Memory B cell (primary cell): ENCODE data around the gene ZNF230.
A peak's percentile ranks its signal among the peaks of the same experiment; 100 is the strongest.

Experiments used
- ATAC-seq: fragments of 150-1000 bp; cut with Tn5 transposase; 2 replicates; pipeline ENCODE4 v1.10.0; 2021; ENCODE audit warnings: low read depth, mild to moderate bottlenecking, moderate library complexity
- DNase-seq, 2 donors: peaks; one replicate each; pipeline ENCODE4 v3.0.0; 2022; ENCODE audit warnings: low spot score in 2 of 2
- H3K27ac Mint-ChIP-seq: one replicate; pipeline ENCODE4 v1.8.0; 2022; ENCODE audit warnings: mild to moderate bottlenecking, moderate library complexity, mixed read lengths
- H3K27me3 Mint-ChIP-seq: one replicate; pipeline ENCODE4 v1.8.0; 2022; ENCODE audit warnings: mixed read lengths
- H3K36me3 Mint-ChIP-seq: one replicate; pipeline ENCODE4 v1.8.0; 2022; ENCODE audit warnings: mild to moderate bottlenecking, mixed read lengths
- H3K4me1 Mint-ChIP-seq: one replicate; pipeline ENCODE4 v1.8.0; 2022; ENCODE audit warnings: mixed read lengths
- H3K4me3 Mint-ChIP-seq: one replicate; pipeline ENCODE4 v1.8.0; 2022; ENCODE audit warnings: mild to moderate bottlenecking, moderate library complexity, mixed read lengths
- H3K9me3 Mint-ChIP-seq: one replicate; pipeline ENCODE4 v1.8.0; 2022; ENCODE audit warnings: mixed read lengths

Gene ZNF230

DNA sequence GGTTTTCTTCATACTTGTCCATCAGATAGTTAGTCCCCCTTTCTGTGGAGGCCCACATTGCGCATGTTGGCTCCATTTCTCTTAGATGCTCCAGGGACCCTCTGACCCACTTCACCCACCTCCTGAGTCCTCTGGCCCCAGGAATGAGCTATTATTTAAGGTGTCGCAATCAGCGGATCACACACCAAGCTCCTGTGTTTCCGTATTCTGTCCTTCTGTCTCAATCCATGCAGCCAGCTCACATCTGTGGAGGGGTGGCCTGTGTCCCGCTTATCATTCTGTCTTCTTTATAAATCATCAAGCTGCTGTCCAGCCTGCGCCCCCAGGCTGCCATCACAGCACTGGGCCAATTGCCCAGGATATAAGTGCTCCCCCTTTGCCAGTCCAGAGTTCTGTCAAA lies 4.7 kb downstream of the ZNF230 start:
- DNase-seq (no peak), ATAC-seq (no peak)
- Mint-ChIP-seq H3K36me3 (peaks cover 64% of the 10 kb centered on the region), H3K4me3 (no peak overlapping the region), H3K4me1 (peaks cover 5% of the 10 kb centered on the region), H3K27me3 (no peaks in the 10 kb centered on the region), H3K9me3 (peaks cover 26% of the 10 kb centered on the region), H3K27ac (no peak overlapping the region)

DNA sequence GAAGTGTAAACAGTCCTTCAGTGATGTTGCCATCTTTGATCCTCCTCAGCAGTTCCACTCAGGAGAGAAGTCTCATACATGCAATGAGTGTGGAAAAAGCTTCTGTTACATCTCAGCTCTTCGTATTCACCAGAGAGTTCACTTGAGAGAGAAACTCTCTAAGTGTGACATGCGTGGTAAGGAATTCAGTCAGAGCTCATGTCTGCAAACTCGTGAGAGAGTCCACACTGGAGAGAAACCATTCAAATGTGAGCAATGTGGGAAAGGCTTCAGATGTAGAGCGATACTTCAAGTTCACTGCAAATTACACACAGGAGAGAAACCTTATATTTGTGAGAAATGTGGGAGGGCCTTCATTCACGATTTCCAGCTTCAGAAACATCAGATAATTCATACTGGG lies 7.7 kb downstream of the ZNF230 start:
- peaks cover 31% of the 10 kb centered on the region for H3K9me3 Mint-ChIP-seq
- ATAC-seq (no peak), DNase-seq (no peak)
- H3K4me3 Mint-ChIP-seq: no peak overlapping the region
- H3K4me1 Mint-ChIP-seq: no peaks in the 10 kb centered on the region
- no peak overlapping the region for H3K27ac Mint-ChIP-seq
- no peaks in the 10 kb centered on the region for H3K27me3 Mint-ChIP-seq
- H3K36me3 Mint-ChIP-seq: peaks cover 72% of the 10 kb centered on the region

DNA sequence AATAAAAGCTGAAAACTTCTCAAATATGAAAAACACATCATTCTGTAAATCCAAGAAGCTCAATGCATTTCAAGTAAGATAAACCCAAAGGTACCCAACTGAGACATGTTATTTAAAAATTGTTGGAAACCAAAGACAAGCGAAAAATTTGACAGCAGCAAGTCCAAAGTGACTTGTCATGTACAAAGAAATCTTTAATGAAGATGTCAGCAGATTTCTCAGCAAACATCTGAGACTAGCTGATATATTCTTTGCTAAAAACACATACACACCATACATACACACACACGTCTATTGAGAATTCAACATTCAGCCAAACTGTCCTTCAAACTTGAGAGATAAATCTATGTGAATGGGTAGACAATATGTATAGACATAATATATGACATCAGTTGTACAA lies 16.7 kb downstream of the ZNF230 start:
- Mint-ChIP-seq H3K36me3 (peaks cover 7% of the 10 kb centered on the region), H3K27ac (no peak overlapping the region), H3K4me3 (no peak overlapping the region), H3K27me3 (peaks cover 13% of the 10 kb centered on the region), H3K9me3 (peaks cover 30% of the 10 kb centered on the region), H3K4me1 (no peaks in the 10 kb centered on the region)
- no peak for ATAC-seq
- DNase-seq: no peak

DNA sequence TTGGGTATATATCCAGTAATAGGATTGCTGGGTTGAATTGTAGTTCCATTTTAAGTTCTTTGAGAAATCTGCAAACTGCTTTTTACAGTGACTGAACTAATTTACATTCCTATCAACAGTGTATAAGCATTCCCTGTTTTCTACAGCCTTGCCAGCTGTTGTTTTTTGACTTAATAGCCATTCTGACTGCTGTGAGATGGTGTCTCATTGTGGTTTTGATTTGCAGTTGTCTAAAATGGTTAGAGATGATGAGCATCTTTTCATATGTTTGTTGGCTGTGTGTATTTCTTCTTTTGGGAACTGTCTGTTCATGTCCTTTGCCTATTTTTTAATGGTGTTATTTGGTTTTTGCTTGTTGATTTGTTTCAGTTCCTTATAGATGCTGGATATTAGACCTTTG lies 18.5 kb downstream of the ZNF230 start:
- ATAC-seq (no peak), DNase-seq (no peak)
- Mint-ChIP-seq H3K27ac (no peak overlapping the region), H3K9me3 (peaks cover 30% of the 10 kb centered on the region), H3K36me3 (peaks cover 13% of the 10 kb centered on the region), H3K4me1 (peaks cover 11% of the 10 kb centered on the region), H3K27me3 (peaks cover 13% of the 10 kb centered on the region), H3K4me3 (no peak overlapping the region)

DNA sequence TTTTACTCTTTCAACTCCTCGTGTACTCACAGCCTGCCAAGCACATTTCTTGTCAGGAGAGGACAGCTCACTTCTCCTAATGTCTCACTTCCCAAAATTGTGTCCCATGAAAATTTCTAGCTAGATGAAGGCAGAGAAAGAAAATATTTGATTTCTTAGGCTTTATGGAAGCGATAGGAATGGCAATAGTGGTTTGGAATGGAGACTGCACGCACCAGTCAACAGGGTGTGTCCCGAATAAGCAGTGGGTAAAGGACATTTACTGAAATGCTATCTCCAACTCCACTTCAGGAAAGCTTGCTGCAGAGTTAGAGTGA lies 22.1 kb downstream of the ZNF230 start:
- Mint-ChIP-seq H3K27me3 (peaks cover under 1% of the 10 kb centered on the region), H3K4me3 (peak overlapping the region; percentile 98), H3K4me1 (peaks cover 19% of the 10 kb centered on the region)

DNA sequence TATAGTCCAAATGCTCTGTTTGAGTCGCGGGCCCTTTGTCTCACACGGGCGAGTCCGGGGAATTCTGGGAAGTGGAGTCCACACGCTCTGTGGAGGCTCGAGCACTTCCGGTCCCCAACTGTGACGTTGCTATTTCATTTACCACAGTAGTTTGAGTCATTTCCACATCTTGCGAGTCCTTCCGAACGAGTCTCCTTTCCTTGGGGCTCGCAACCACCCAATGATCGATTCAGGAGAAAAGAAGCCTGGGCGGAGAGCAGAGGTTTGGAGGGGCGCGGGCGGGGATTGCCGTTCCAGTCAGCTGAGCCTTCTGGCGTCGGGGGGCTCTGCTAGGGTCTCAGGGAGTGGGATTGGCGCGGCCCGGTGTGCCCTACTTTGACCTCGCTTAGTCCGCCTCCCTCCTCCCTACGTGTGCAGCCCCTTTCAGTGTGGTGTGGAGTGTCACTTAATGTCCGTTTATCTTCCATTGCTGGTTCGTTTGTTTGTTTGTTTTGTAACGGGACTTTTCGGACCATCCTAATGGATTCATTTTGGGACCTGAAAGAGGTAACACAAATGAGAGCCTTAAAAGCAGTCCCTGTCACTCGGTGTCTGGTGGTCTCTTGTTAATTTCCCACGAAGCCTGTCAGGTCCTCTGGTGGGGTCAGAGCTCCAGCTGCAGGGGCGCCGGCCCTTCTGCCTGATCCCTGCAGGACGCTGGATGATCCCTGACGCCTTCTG lies 22.6 kb downstream of the ZNF230 start, which contains the start of gene ZNF222:
Gene ZNF222, plus strand, starts transcription at position 163 of the 720 bp plus-strand sequence. Its CDS starts 58 bp downstream, at position 221.
- ATAC-seq (peak; percentile 100), DNase-seq (peak; percentile 51 to 54)
- H3K27ac Mint-ChIP-seq: peak within 1 kb of the TSS; percentile 79
- peak within 1 kb of the TSS; percentile 98 for H3K4me3 Mint-ChIP-seq
- H3K27me3 Mint-ChIP-seq: no peaks in the 10 kb centered on the region
- peaks cover 22% of the 10 kb centered on the region for H3K9me3 Mint-ChIP-seq
- peaks cover 41% of the 10 kb centered on the region for H3K36me3 Mint-ChIP-seq
- H3K4me1 Mint-ChIP-seq: peaks cover 19% of the 10 kb centered on the region

More for the DNA sequence above, 22.1 kb downstream of the ZNF230 start:
- Mint-ChIP-seq H3K36me3 (peaks cover 37% of the 10 kb centered on the region), H3K9me3 (peaks cover 27% of the 10 kb centered on the region), H3K27ac (peak overlapping the region; percentile 79)
- DNase-seq: no peak
- no peak for ATAC-seq

DNA sequence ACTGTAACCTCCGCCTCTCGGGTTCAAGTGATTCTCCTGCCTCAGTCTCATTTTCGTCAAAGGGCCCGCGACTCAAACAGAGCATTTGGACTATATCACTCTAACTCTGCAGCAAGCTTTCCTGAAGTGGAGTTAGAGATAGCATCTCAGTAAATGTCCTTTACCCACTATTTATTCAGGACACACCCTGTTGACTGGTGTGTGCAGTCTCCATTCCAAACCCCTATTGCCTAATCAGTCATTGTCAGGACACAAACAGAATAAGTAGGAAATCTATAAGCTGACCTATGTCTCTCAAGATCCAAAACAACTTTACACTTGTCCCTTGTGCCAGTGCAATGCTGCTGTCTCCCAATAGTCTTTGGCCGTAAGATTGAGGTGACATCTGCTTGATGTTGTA lies 23.9 kb downstream of the ZNF230 start:
- peaks cover 19% of the 10 kb centered on the region for H3K4me1 Mint-ChIP-seq
- no peak overlapping the region for H3K27ac Mint-ChIP-seq
- no peaks in the 10 kb centered on the region for H3K27me3 Mint-ChIP-seq
- peaks cover 20% of the 10 kb centered on the region for H3K9me3 Mint-ChIP-seq
- no peak for ATAC-seq
- H3K4me3 Mint-ChIP-seq: no peak overlapping the region
- no peak for DNase-seq
- H3K36me3 Mint-ChIP-seq: peaks cover 53% of the 10 kb centered on the region

DNA sequence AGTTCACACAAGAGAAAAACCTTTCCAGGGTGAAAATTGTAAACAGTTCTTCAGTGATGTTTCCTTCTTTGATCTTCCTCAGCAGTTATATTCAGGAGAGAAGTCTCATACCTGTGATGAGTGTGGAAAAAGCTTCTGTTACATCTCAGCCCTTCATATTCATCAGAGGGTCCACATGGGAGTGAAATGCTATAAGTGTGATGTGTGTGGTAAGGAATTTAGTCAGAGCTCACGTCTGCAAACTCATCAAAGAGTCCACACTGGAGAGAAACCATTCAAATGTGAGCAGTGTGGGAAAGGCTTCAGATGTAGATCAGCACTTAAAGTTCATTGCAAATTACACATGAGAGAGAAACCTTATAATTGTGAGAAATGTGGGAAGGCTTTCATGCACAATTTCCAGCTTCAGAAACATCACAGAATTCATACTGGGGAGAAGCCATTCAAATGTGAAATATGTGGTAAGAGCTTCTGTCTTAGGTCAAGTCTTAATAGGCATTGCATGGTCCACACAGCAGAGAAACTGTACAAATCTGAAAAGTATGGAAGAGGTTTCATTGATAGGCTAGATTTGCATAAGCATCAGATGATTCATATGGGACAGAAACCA lies 29.3 kb downstream of the ZNF230 start:
- Mint-ChIP-seq H3K27me3 (no peaks in the 10 kb centered on the region), H3K4me3 (no peak overlapping the region), H3K9me3 (peaks cover 32% of the 10 kb centered on the region), H3K36me3 (peaks cover 63% of the 10 kb centered on the region), H3K27ac (no peak overlapping the region), H3K4me1 (peaks cover 2% of the 10 kb centered on the region)
- ATAC-seq (no peak), DNase-seq (no peak)

DNA sequence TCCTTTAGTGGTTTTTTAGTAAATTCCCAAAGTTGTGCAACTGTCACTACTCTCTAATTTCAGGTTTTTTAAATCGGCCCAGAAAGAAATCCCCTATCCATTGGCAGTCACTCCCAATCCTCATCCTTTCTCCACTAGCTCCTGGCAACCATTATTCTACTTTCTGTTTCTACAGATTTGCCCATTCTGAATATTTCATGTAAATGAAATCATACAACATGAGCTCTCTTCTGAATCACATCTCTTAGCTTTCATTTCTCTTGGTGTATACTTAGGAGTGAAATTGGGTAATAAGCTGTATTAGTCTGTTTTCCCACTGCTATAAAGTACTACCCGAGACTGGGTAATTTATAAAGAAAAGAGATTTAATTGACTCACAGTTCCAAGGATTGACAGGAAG lies 39.4 kb downstream of the ZNF230 start:
- Mint-ChIP-seq H3K36me3 (peaks cover 13% of the 10 kb centered on the region), H3K27me3 (peaks cover 9% of the 10 kb centered on the region), H3K27ac (no peak overlapping the region), H3K9me3 (peaks cover 30% of the 10 kb centered on the region), H3K4me3 (no peak overlapping the region), H3K4me1 (no peaks in the 10 kb centered on the region)
- DNase-seq (no peak), ATAC-seq (no peak)

DNA sequence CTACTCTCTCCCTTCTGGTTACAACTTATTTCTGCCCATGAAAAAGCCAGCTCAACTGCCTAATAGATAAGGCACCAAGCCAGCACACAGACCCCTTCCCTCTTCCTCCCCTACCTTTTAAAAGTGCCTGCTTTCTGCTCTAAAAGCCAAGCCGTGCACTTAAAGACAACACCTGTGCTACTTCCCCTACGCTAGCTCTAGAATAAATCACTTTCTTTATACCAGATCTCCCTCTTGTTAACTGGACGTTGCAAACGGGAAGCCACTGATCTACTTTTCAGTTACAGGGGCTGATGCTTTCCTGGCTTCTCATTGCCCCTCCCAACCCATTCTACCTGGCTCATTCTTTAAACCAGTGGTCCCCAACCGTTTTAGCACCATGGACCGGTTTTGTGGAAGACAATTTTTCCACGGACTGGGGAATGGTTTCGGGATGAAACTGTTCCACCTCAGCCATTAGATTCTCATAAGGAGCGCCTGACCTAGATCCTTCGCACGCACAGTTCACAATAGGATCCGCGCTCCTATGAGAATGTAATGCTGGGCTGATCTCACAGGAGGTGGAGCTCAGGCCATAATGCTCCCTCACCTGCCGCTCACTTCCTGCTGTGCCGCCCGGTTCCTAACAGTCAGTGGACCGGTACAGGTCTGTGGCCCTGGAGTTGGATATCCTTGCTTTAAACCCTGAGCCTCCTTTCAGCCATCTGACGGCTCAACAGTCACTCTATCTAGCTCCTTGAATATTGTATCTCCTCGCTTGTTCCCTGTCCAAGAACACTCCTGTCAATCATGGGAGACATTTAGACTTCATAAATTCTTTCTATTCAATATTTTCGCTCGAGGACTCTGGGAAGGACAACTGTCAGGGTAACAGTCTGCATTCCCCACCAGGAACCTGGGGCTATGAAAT lies 48.2 kb downstream of the ZNF230 start:
- Mint-ChIP-seq H3K4me3 (peak overlapping the region; percentile 86), H3K36me3 (peaks cover 18% of the 10 kb centered on the region), H3K4me1 (peaks cover 12% of the 10 kb centered on the region), H3K27me3 (peaks cover 3% of the 10 kb centered on the region), H3K9me3 (peaks cover 7% of the 10 kb centered on the region), H3K27ac (peak overlapping the region; percentile 12)
- peak; percentile 52 for ATAC-seq
- DNase-seq: no peak

DNA sequence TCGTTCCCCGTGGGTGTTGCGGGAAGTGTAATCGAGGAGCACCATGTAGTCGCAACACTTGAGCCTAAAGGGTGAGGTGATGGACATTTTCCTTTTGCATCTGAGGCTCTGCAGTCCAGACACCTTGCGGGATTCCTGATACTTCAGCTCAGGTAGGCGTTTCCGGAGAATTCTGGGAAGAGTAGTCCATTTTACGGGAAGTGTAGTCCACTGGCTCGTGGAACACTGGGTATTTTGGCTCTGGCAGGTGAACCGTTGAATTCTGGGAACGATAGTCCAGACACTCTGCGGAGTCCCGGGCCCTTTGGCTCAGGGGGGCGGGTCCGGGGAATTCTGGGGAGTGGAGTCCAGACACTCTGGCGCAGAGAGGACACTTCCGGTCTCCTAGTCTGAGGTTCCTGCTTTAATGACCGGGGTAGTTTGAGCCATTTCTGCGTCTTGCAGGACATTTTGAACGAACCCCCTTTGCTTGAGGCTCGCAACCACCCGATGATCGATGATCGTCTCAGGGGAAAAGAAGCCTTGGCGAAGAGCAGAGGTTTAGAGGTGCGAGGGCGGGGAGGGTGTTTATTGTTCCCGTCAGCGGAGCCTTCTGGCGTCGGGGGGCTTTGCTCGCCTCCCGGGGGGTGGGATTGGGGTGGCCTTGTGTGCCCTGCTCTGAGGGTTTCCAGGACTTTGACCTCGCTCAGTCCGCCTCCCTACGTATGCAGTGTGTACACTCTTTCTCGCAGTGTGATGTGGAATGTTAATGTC lies 49.1 kb downstream of the ZNF230 start, which contains the start of gene ZNF223:
Gene ZNF223, plus strand, starts transcription at position 387 of the 753 bp plus-strand sequence. CDS start 3,141 bp downstream, outside the sequence.
- Mint-ChIP-seq H3K4me3 (peak within 1 kb of the TSS; percentile 86), H3K4me1 (peaks cover 12% of the 10 kb centered on the region), H3K9me3 (peaks cover 7% of the 10 kb centered on the region), H3K27ac (peak within 1 kb of the TSS; percentile 12), H3K36me3 (peaks cover 20% of the 10 kb centered on the region), H3K27me3 (peaks cover 1% of the 10 kb centered on the region)
- DNase-seq (no peak), ATAC-seq (peak; percentile 44)

DNA sequence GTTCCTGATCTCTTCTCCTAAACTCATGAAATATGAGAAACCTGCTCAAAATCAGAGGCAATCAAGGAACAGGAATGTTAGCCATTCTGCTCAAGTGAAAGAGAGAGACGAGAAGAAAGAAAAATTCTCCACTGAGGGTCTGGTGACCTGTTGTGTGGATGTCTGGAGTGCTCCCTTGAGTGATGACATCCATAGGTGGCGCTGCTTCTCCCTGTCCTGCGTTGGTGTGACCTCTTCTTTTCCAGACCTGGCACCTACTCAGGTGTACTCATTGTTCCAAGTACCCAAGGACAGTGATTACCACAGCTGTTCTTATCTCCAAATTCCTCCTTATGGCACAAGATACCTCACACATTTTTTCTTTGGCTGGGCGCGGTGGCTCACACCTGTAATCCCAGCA lies 53.1 kb downstream of the ZNF230 start:
- ATAC-seq (no peak), DNase-seq (no peak)
- Mint-ChIP-seq H3K4me1 (peaks cover 6% of the 10 kb centered on the region), H3K4me3 (no peak overlapping the region), H3K36me3 (peaks cover 44% of the 10 kb centered on the region), H3K9me3 (peaks cover 7% of the 10 kb centered on the region), H3K27ac (no peak overlapping the region), H3K27me3 (peaks cover 1% of the 10 kb centered on the region)

DNA sequence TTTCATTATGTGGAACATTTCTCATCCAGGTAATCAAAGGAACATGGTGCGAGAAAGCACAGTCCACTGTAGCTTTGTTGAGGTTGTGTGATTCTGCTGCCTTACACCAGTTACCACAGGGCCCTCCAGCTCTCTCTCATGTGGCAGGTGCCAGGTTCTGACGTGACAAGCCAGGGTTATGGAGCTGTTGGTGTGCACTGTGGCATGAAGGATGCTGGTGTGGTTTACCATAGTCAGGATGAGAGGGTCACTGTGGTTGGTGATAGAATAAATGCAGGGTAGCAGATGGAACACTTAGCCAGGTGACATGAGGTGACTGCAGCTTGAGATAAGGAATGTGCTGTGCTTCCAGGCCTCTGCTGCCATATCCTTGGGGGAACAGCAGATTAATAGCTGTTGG lies 56.5 kb downstream of the ZNF230 start:
- Mint-ChIP-seq H3K9me3 (peaks cover 5% of the 10 kb centered on the region), H3K27ac (no peak overlapping the region), H3K36me3 (peaks cover 62% of the 10 kb centered on the region), H3K4me3 (no peak overlapping the region), H3K27me3 (no peaks in the 10 kb centered on the region), H3K4me1 (no peaks in the 10 kb centered on the region)
- DNase-seq: no peak
- ATAC-seq: no peak
